ENCODE data around the gene ADM5.
"Not testable (repeated sequence)": the region's sequence is repeated elsewhere in the genome, so short reads cannot be mapped to it uniquely, and the experiment has no call there.

The ADM5 gene

GRCh38 chr19:49701271-49701786, 11.9 kb downstream of the ADM5 start:
- DNase-seq (ENCODE audit: low read depth): no peak

- DNase-seq (ENCODE audit: low read depth): no peak
These were observed 15.7 kb downstream of the ADM5 start for GRCh38 chr19:49704888-49705642.

- no peak for DNase-seq (ENCODE audit: low read depth)
These were observed 16.5 kb downstream of the ADM5 start for GRCh38 chr19:49705919-49706318.

GRCh38 chr19:49710372-49710951, 21.1 kb downstream of the ADM5 start:
- DNase-seq (ENCODE audit: low read depth): no peak

DNA sequence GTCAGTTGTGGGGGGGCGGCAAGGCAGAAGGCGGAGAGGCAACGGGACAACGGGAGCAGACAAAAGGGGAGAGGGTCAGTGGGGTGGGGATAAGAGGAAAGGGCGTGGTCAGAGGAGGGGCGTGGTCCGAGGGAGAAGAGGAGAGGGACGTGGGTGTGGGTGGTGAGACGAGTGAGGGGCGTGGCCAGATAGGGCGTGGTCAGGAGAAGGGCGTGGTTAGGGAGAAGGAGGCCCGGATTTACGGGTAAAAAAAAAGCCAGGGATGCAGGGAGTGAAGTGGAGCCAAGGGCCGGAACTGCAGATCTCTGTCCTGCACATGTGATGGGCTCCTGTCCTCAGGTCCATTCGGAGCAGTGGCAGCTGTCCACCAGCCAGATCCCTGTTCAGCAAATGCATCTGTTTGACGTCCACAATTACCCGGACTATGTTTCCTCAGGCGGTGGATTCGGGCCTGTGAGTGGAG, 23.0 kb downstream of the ADM5 start:
- no peak for DNase-seq (ENCODE audit: low read depth)

DNA sequence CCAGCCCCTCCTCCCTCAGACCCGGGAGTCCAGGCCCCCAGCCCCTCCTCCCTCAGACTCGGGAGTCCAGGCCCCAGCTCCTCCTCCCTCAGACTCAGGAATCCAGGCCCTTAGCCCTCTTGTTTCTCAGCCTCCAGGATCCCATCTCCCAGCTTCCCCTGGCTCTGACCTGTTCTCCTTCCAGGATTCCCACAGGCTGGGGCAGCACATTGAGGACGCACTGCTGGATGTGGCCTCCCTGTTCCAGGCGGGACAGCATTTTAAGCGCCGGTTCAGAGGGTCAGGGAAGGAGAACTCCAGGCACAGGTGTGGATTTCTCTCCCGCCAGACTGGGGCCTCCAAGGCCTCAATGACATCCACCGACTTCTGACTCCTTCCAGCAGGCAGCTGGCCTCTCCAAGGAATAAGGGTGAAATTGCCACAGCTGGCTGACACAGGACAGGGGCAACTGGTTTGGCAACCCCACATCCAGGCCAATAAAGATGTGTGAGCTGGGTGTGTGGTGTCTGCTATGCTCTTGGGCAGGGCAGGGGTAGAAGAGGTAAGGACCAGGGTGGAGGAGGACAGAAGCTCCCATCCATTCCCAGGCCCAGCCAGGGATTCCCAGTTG, 23.9 kb downstream of the ADM5 start:
- DNase-seq (ENCODE audit: low read depth): no peak

- no peak for DNase-seq (ENCODE audit: low read depth)
These were observed 26.8 kb downstream of the ADM5 start for GRCh38 chr19:49716154-49716553.

- DNase-seq (ENCODE audit: low read depth): no peak
These were observed 29.1 kb downstream of the ADM5 start for GRCh38 chr19:49718511-49718910.

DNA sequence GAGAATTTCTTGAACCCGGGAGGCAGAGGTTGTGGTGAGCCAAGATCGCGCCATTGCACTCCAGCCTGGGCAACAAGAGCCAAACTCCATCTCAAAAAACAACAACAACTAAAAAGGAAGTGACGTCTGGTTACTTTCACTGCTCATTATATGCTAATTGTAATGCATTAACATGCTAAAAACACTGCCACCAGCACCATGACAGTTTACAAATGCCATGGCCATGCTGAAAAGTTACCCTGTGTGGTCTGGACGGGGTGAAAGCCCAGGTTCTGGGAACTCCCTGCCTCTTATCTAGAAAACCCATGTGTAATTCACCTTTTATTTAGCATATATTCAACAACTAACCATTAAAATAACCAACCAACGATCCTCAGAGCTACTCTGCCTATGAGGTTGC, 29.6 kb downstream of the ADM5 start:
- no peak for DNase-seq (ENCODE audit: low read depth)

- not testable (repeated sequence) for DNase-seq (ENCODE audit: low read depth)
These were observed 30.0 kb downstream of the ADM5 start for GRCh38 chr19:49719420-49719819.

DNA sequence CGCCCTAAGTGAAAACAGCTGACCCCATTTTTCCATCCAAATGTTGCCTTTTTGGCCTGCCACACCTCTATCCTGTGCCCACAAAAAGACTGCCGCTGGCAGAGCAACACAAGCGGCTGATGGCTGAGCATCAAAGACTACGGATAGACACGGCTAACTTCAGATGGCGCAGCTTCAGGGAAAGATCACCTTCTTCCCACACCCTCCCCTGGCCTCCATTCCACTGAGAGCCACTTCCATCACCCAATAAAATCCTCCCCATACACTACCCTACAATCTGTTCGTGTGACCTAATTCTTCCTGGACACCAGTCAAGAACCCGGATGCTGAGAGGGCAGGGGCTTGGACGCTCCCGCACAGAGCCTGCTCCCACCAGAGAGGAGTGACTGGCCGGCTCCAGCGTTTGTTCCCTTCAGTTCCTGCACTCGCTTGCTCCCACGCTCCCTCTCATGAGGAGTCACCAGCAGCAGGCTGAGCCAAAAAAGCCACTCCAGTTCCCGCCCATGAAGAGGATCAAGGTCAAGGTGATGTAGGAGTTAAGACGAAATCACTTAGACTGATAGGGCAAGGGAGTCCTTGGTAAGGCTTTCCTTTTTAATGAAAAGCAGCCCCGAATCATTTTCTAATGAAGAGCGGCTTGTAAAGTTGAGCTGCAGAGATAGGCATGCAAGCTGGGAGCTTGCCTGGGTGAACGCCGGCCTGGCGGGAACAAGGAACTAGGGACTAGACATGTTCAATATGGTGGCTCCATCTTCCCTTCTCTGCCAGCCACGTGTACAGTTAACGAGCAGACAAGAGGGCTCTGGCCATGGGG, 38.0 kb downstream of the ADM5 start:
- DNase-seq (ENCODE audit: low read depth): no peak

DNA sequence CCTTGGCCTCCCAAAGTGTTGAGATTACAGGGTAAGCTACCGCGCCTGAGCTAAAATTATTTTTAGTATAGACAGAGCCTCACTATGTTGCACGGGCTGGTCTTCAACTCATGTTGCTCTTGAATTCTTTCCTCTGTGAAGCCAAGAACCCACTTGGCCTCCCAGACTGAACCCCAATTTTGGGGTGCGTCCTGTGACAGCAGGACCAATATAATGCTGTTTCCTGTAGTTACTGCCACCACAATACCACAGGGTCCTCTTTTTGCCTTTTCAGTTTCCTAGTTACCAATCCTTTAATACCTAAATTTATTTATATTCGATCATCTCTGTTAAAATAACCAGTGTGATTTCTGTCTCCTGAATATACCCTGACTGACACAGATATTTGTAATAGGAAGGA, 40.8 kb downstream of the ADM5 start:
- no peak for DNase-seq (ENCODE audit: low read depth)

GRCh38 chr19:49738268-49738667, 48.9 kb downstream of the ADM5 start:
- DNase-seq (ENCODE audit: low read depth): no peak

DNA sequence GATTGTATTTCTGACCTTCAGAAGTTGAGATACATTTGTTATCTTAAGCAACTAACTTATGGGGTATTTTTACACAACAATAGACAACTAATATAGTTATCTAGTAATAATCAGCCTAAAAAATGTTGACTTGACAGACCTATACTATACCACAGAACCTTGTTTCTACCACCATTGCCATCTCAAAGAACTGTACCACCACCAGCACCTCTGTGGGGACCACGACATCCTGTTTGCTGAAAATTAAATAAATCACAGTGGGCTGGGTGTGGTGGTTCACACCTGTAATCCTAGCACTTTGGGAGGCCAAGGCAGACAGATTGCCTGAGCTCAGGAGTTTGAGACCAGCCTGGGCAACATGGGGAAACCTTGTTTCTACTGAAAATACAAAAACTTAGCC, 49.7 kb downstream of the ADM5 start:
- DNase-seq (ENCODE audit: low read depth): no peak

GRCh38 chr19:49739933-49740332, 50.5 kb downstream of the ADM5 start:
- DNase-seq (ENCODE audit: low read depth): no peak

Data from stimulated activated CD4-positive, alpha-beta T cell treated with anti-CD3 and anti-CD28 coated beads, Interleukin-2, amount 100 ng/mL, for 4 hours (primary cell).